22Rv1 (cell line): Measurements from ENCODE around the gene UPK3B.
"Not testable (repeated sequence)": the region's sequence is repeated elsewhere in the genome, so short reads cannot be mapped to it uniquely, and the experiment has no call there.

Experiments used
- ZFX ChIP-seq: fragments of 450-650 bp; IDR thresholded peaks from 2 replicates; pipeline ENCODE4 v1.6.1; 2017; ENCODE audit warnings: antibody characterized with exemption, borderline replicate concordance
- TF ChIP-seq, protein P1 (sequence below): fragments of 450-650 bp; IDR thresholded peaks from 2 replicates; pipeline ENCODE4 v1.5.1; 2017; ENCODE audit warnings: mild to moderate bottlenecking

DNA sequence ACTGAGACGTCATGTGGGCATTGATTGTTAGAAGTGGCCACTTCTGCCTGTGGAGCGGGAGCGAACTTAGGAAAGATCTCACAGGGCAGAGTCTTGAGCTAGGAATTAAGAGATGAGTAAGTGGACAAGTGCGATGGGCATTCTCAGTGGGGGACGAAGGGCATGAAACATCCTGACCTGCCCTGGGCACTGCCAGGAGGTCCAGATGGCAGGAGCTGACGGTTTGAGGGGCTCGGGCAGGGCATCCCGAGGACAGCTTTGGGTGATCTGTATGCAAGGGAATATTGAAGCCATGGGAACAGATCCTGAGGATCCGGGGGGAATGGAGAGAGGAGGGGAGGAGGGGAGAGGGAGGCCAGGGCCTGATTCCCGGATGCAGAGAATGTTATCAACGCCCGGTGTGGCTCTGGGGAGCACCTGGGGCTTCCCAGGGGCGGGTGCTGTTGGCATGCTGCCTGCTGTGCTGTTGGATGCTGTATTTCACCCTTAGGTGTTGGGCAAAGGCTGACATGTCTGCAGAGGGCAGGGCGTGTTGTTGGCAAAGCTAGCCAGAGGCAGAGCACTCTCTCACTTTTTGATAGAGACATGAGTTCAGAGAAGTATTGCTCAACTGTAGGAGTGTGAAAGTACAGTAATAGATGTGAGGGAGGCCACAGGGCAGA is 42.5 kb upstream of the UPK3B start:
- TF ChIP-seq, protein P1, sequence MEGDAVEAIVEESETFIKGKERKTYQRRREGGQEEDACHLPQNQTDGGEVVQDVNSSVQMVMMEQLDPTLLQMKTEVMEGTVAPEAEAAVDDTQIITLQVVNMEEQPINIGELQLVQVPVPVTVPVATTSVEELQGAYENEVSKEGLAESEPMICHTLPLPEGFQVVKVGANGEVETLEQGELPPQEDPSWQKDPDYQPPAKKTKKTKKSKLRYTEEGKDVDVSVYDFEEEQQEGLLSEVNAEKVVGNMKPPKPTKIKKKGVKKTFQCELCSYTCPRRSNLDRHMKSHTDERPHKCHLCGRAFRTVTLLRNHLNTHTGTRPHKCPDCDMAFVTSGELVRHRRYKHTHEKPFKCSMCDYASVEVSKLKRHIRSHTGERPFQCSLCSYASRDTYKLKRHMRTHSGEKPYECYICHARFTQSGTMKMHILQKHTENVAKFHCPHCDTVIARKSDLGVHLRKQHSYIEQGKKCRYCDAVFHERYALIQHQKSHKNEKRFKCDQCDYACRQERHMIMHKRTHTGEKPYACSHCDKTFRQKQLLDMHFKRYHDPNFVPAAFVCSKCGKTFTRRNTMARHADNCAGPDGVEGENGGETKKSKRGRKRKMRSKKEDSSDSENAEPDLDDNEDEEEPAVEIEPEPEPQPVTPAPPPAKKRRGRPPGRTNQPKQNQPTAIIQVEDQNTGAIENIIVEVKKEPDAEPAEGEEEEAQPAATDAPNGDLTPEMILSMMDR = not testable (repeated sequence)
- not testable (repeated sequence) for TF ChIP-seq ZFX
